Hematopoietic multipotent progenitor cell treated with erythropoietin and hydrocortisone succinate and interleukin-3 and kit ligand, for 8 days (in vitro differentiated cells): ENCODE measurements around the gene SUMO1.

Experiments
- DNase-seq: peaks from one replicate; pipeline ENCODE4 v3.0.0-alpha.2; 2015

SUMO1 gene

GRCh38 chr2:202196727-202197126, 41.7 kb downstream of the SUMO1 start:
- DNase-seq: no peak

- DNase-seq: no peak
Observed at GRCh38 chr2:202194418-202194817, 44.0 kb downstream of the SUMO1 start.

GRCh38 chr2:202193881-202194353, 44.5 kb downstream of the SUMO1 start:
- DNase-seq: no peak

- no peak for DNase-seq
Observed at GRCh38 chr2:202193305-202193704, 45.1 kb downstream of the SUMO1 start.

GRCh38 chr2:202187570-202187969, 50.8 kb downstream of the SUMO1 start:
- DNase-seq: no peak

GRCh38 chr2:202186641-202187202, 51.7 kb downstream of the SUMO1 start:
- DNase-seq: no peak

- no peak for DNase-seq
Observed at GRCh38 chr2:202185156-202185555, 53.2 kb downstream of the SUMO1 start.

- no peak for DNase-seq
Observed at GRCh38 chr2:202184557-202184956, 53.8 kb downstream of the SUMO1 start.

- DNase-seq: peak; percentile 68
Observed at GRCh38 chr2:202178346-202178958, 59.9 kb downstream of the SUMO1 start.

GRCh38 chr2:202172439-202173211, 65.8 kb downstream of the SUMO1 start:
- no peak for DNase-seq

GRCh38 chr2:202171241-202171825, 67.1 kb downstream of the SUMO1 start:
- no peak for DNase-seq

- DNase-seq: no peak
Observed at GRCh38 chr2:202169832-202170424, 68.5 kb downstream of the SUMO1 start.

- DNase-seq: no peak
Observed at GRCh38 chr2:202169131-202169530, 69.3 kb downstream of the SUMO1 start.

- DNase-seq: no peak
Observed at GRCh38 chr2:202165945-202166344, 72.5 kb downstream of the SUMO1 start.

GRCh38 chr2:202165208-202165607, 73.2 kb downstream of the SUMO1 start:
- DNase-seq: no peak

GRCh38 chr2:202164411-202164810, 74.0 kb downstream of the SUMO1 start:
- no peak for DNase-seq

GRCh38 chr2:202161151-202161835, 77.1 kb downstream of the SUMO1 start:
- DNase-seq: no peak

- DNase-seq: no peak
Observed at GRCh38 chr2:202158796-202159195, 79.6 kb downstream of the SUMO1 start.

- no peak for DNase-seq
Observed at GRCh38 chr2:202157211-202157990, 81.0 kb downstream of the SUMO1 start.
